Activated CD8-positive, alpha-beta memory T cell treated with anti-CD3 and anti-CD28 coated beads, Interleukin-2, amount 10 ng/mL, durations not matched to agents 7 days and 5 days (primary cell): Measurements from ENCODE around the gene GRIK2. TPM values are rescaled to one million over a fixed set of nuclear protein-coding genes. Genes with fewer than 3 reads are reported as not detected.
"Not testable (repeated sequence)": the region's sequence is repeated elsewhere in the genome, so short reads cannot be mapped to it uniquely, and the experiment has no call there.

Experiments used
- ATAC-seq: fragments of 150-1000 bp; cut with Tn5 transposase; one replicate; pipeline ENCODE4 v1.10.0; 2021; ENCODE audit warnings: moderate library complexity
- CTCF ChIA-PET: fragments of 350-600 bp; sonication (Branson Sonifier 250); formaldehyde crosslinking; loops from one replicate; lab custom pipeline; 2021; ENCODE audit warnings: antibody characterized with exemption; lab: Charles Lee
- DNase-seq: peaks from one replicate; pipeline ENCODE4 v3.0.0-alpha.2; 2020
- H3K27ac Mint-ChIP-seq: one replicate; pipeline ENCODE4 v1.8.0; 2021; ENCODE audit warnings: mild to moderate bottlenecking, mixed read lengths
- H3K27me3 Mint-ChIP-seq: one replicate; pipeline ENCODE4 v1.8.0; 2021; ENCODE audit warnings: mixed read lengths
- H3K36me3 Mint-ChIP-seq: one replicate; pipeline ENCODE4 v1.8.0; 2021; ENCODE audit warnings: mild to moderate bottlenecking, mixed read lengths
- H3K4me1 Mint-ChIP-seq: one replicate; pipeline ENCODE4 v1.8.0; 2021; ENCODE audit warnings: mixed read lengths
- H3K4me3 Mint-ChIP-seq: one replicate; pipeline ENCODE4 v1.8.0; 2021; ENCODE audit warnings: mild to moderate bottlenecking, moderate library complexity, mixed read lengths
- H3K9me3 Mint-ChIP-seq: one replicate; pipeline ENCODE4 v1.8.0; 2022; ENCODE audit warnings: low read depth, mixed read lengths
- total RNA-seq, 2 experiments: library from RNA; stranded (reverse); gene quantifications; one replicate each; pipeline ENCODE4 v1.2.3, GENCODE V29; 2021

Gene GRIK2
- total RNA-seq, 2 experiments from 2014 or later: not detected

DNA sequence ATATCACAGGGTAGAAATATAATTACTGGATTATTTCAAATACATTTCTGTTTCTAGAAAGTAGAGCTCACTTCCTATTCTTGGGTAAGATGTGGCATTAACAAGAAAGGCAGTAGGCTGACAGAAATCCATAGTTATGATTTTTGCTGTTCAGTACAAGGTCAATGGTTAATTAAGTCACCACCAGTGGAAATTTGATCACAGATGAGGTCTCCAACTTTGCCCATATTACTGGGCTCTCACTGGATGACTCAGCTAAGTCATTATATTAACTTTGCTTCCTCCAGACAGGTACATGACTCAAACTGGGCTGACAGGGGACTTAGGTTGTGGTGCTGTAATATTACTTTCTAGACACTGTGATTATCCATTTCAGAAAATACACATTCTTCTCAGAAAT is 212.4 kb downstream of the GRIK2 start:
- Mint-ChIP-seq H3K27me3 (no peaks in the 10 kb centered on the region), H3K36me3 (no peaks in the 10 kb centered on the region), H3K27ac (no peak overlapping the region), H3K4me1 (no peaks in the 10 kb centered on the region), H3K9me3 (peaks cover 5% of the 10 kb centered on the region), H3K4me3 (no peak overlapping the region)
- CTCF ChIA-PET: no interaction called here
- ATAC-seq (no peak), DNase-seq (no peak)

DNA sequence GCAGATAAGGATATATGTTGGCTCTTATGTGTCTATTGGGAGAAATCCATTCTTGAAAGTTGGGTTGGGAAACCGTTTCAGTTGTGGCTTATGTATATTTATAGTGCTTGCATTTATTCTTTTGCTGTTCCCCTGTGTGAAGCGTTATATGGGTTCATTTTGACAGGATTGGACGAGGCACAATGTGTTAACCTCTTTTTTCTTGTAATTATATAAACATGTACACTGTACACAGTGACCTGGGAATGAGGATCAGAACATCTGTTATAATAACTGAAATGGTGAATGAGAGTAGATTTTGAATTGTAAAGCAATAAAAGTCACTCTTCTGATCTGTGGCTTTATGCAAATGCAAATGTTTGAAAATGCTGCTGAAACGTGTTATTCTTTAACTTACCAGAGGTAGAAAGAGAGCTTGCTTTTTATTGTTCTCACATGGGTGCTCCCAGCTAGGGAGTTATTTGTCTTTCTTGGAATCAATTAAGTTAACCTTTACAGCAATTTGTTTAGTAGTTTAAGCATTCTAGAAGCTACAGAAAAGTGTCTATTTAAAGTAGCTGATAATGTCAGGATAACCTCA is 213.7 kb downstream of the GRIK2 start:
- no peaks in the 10 kb centered on the region for H3K4me1 Mint-ChIP-seq
- H3K27me3 Mint-ChIP-seq: no peaks in the 10 kb centered on the region
- H3K9me3 Mint-ChIP-seq: peaks cover 2% of the 10 kb centered on the region
- CTCF ChIA-PET: no interaction called here
- H3K36me3 Mint-ChIP-seq: no peaks in the 10 kb centered on the region
- ATAC-seq (no peak), DNase-seq (no peak)
- no peak overlapping the region for H3K27ac Mint-ChIP-seq
- no peak overlapping the region for H3K4me3 Mint-ChIP-seq

DNA sequence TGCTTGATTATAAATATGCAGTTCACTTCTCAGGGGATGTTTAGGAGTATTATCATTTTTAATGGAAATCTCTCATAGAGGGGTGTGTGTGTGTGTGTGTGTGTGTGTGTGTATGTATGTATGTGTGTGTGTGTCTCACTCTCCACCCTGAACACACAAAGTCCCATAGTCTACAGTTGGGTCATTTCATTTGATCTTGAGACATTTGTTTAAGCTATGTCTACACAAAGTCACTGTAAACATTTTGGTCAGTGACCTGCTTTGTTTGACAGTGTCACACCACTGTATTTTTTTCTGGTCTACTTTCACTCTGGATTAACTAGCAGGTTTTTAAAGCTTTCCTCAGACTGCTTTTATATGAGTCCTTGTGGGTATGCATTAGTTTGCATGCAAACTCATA is 215.2 kb downstream of the GRIK2 start:
- H3K27ac Mint-ChIP-seq: no peak overlapping the region
- ATAC-seq: no peak
- H3K27me3 Mint-ChIP-seq: no peaks in the 10 kb centered on the region
- CTCF ChIA-PET: no interaction called here
- H3K36me3 Mint-ChIP-seq: no peaks in the 10 kb centered on the region
- peaks cover 6% of the 10 kb centered on the region for H3K9me3 Mint-ChIP-seq
- no peak for DNase-seq
- H3K4me1 Mint-ChIP-seq: no peaks in the 10 kb centered on the region
- no peak overlapping the region for H3K4me3 Mint-ChIP-seq

DNA sequence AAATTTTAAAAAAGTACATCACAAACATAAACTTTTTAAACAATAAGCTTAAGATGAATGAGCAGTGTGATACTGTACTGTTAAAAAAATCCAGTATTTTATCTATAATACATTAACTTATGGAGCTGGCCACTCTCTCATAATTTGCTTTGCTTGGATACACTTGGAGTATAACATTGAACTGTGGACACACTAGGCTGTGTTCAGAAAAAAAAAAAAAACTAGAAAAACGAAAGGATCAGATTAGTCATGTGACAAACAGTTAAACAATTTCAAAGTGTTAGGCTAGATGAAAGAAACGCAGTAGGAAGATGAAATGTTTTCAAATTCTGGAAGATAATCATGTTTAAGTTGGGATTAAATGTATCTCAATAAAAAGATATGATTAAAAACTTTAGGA is 220.0 kb downstream of the GRIK2 start:
- peaks cover 4% of the 10 kb centered on the region for H3K9me3 Mint-ChIP-seq
- no peak for ATAC-seq
- no peak overlapping the region for H3K4me3 Mint-ChIP-seq
- no peak overlapping the region for H3K27ac Mint-ChIP-seq
- H3K27me3 Mint-ChIP-seq: no peaks in the 10 kb centered on the region
- DNase-seq: no peak
- H3K36me3 Mint-ChIP-seq: no peaks in the 10 kb centered on the region
- H3K4me1 Mint-ChIP-seq: no peaks in the 10 kb centered on the region
- CTCF ChIA-PET: no interaction called here

DNA sequence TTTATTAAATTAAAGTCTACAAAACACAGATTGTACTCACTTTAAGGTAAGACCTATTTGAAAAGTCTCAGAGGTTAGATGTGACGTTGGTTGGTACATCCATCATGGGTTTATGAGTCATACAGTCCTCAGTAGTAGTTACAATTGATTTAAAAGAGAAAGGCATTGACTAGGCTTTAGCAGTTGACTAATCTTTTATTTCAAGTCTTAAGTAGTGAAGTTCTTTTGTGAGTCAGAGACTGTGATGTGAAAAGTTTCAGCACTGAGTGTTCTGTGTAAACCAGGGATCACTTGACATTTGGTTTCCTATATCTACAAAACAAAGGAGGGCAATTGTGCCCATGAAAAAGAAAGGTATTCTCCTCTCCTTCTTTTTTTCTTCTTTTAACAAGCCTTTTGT is 221.3 kb downstream of the GRIK2 start:
- Mint-ChIP-seq H3K27me3 (no peaks in the 10 kb centered on the region), H3K4me1 (no peaks in the 10 kb centered on the region), H3K36me3 (no peaks in the 10 kb centered on the region), H3K9me3 (peaks cover 4% of the 10 kb centered on the region), H3K4me3 (no peak overlapping the region), H3K27ac (no peak overlapping the region)
- ATAC-seq: no peak
- DNase-seq: no peak
- CTCF ChIA-PET: no interaction called here

DNA sequence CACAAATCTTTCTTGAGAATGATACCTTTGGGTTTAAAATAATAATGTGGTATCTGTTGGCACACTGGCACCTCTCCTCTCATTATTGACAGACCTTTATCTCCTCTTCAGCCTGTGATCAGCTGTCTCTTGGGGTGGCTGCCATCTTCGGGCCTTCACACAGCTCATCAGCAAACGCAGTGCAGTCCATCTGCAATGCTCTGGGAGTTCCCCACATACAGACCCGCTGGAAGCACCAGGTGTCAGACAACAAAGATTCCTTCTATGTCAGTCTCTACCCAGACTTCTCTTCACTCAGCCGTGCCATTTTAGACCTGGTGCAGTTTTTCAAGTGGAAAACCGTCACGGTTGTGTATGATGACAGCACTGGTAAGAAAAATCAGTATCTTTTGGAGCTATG is 232.8 kb downstream of the GRIK2 start:
- H3K36me3 Mint-ChIP-seq: no peaks in the 10 kb centered on the region
- H3K27ac Mint-ChIP-seq: no peak overlapping the region
- H3K27me3 Mint-ChIP-seq: no peaks in the 10 kb centered on the region
- H3K4me3 Mint-ChIP-seq: no peak overlapping the region
- DNase-seq (no peak), ATAC-seq (no peak)
- H3K9me3 Mint-ChIP-seq: no peaks in the 10 kb centered on the region
- H3K4me1 Mint-ChIP-seq: no peaks in the 10 kb centered on the region
- CTCF ChIA-PET: no interaction called here

DNA sequence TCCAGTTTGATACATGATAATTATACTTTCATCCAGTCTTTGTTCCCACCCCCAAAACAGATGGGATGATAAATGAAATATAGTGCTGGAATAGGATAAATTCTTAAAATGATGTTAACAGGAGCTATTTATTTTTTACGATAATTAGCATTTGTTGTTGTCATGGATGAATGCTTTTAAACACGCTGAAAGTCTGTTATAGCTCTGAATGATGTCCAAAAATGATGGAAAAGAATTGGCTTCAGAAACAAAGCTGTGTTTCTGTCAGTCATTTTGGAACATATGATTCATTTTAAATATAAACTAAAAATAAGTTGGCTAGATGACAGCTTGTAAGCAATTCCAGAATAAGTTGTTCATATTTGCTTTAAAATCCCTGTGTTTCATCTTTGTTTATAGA is 237.4 kb downstream of the GRIK2 start:
- DNase-seq: no peak
- CTCF ChIA-PET: no interaction called here

DNA sequence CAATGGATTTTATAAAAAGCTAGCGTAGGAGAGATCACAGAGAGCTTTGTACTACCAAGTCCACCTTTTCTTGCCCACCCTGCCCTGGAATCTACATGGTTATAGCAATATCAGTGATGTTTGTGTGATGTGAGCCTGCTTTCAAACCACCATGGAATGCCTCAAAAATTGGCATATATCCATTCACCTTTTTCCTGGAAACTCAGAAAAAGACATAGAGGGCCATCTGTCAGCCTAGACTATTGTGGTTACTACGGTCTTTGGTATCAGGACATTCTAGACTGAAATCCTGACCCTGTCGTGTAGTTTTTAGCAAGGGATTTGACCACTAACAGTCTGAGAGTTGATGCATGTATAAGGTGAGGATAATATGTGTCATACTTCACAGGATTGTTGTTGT is 239.6 kb downstream of the GRIK2 start:
- DNase-seq (no peak), ATAC-seq (no peak)
- CTCF ChIA-PET: no interaction called here
- Mint-ChIP-seq H3K4me3 (no peak overlapping the region), H3K9me3 (peaks cover 8% of the 10 kb centered on the region), H3K27me3 (no peaks in the 10 kb centered on the region), H3K27ac (no peak overlapping the region), H3K4me1 (no peaks in the 10 kb centered on the region), H3K36me3 (no peaks in the 10 kb centered on the region)

More for the DNA sequence above, 237.4 kb downstream of the GRIK2 start:
- H3K27me3 Mint-ChIP-seq: no peaks in the 10 kb centered on the region
- ATAC-seq: no peak
- no peaks in the 10 kb centered on the region for H3K4me1 Mint-ChIP-seq
- H3K27ac Mint-ChIP-seq: no peak overlapping the region
- H3K4me3 Mint-ChIP-seq: no peak overlapping the region
- H3K36me3 Mint-ChIP-seq: no peaks in the 10 kb centered on the region
- peaks cover 2% of the 10 kb centered on the region for H3K9me3 Mint-ChIP-seq

DNA sequence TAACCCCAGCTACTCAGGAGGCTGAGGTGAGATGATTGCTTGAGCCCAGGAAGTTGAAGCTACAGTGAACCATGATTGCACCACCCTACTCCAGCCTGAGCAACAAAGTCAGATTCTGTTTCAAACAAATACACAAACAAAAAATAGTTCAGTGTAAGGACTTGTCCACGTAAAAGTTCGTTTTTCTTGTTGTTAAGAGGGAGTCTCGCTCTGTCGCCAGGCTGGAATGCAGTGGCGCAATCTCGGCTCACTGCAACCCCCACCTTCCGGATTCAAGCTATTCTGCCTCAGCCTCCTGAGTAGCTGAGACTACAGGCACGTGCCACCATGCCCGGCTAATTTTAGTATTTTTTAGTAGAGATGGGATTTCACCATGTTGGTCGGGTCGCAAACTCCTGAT is 245.4 kb downstream of the GRIK2 start:
- H3K9me3 Mint-ChIP-seq, ATAC-seq, H3K4me3 Mint-ChIP-seq, H3K27me3 Mint-ChIP-seq, CTCF ChIA-PET, H3K36me3 Mint-ChIP-seq, DNase-seq, H3K27ac Mint-ChIP-seq, H3K4me1 Mint-ChIP-seq: not testable (repeated sequence)

DNA sequence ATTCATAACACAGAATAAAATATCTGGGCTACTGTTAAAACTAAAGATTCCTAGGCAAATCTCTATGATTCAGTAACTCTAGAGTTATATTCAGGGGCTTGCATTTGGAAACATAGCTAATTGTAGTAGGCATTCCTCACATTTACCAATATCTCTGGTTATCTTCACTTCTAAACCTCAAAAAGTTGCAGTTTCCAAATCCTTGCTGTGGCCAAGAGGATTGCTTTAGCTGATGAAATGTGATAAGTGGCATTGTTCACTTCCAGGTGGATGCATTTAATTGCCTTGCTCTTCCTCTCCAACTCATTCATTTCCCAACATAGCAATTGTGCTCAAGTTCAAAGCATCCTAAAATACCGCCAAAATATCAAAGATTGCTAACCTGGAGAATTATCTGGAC is 246.6 kb downstream of the GRIK2 start:
- Mint-ChIP-seq H3K36me3 (no peaks in the 10 kb centered on the region), H3K9me3 (peaks cover 8% of the 10 kb centered on the region), H3K4me1 (no peaks in the 10 kb centered on the region), H3K27me3 (no peaks in the 10 kb centered on the region), H3K4me3 (no peak overlapping the region), H3K27ac (no peak overlapping the region)
- CTCF ChIA-PET: no interaction called here
- ATAC-seq (no peak), DNase-seq (no peak)

DNA sequence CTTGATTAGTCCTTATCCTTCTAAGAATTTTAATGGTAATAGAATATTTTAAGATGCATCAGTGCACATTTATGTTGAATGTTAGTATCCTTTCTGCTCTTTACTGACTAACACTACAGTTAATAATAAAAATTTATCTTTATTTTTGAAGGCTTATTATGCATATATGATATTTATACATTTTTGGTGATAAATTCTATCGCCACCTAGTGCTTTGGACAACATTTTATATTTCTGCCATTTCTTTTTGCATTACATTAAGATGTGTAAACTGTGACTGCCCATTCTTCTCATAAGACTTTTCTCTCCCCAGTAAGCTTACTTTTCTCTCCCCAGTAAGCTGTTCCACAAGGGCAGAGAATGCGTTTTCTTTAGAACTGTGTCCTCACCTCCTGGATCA is 252.3 kb downstream of the GRIK2 start:
- Mint-ChIP-seq H3K27ac (no peak overlapping the region), H3K9me3 (no peaks in the 10 kb centered on the region), H3K4me3 (no peak overlapping the region), H3K27me3 (no peaks in the 10 kb centered on the region), H3K4me1 (no peaks in the 10 kb centered on the region), H3K36me3 (no peaks in the 10 kb centered on the region)
- ATAC-seq (no peak), DNase-seq (no peak)
- CTCF ChIA-PET: interaction anchor here (0.7 kb wide), 1 partner anchor 58 kb away, joined by 3 read pairs; no protein-coding TSS in a partner anchor

DNA sequence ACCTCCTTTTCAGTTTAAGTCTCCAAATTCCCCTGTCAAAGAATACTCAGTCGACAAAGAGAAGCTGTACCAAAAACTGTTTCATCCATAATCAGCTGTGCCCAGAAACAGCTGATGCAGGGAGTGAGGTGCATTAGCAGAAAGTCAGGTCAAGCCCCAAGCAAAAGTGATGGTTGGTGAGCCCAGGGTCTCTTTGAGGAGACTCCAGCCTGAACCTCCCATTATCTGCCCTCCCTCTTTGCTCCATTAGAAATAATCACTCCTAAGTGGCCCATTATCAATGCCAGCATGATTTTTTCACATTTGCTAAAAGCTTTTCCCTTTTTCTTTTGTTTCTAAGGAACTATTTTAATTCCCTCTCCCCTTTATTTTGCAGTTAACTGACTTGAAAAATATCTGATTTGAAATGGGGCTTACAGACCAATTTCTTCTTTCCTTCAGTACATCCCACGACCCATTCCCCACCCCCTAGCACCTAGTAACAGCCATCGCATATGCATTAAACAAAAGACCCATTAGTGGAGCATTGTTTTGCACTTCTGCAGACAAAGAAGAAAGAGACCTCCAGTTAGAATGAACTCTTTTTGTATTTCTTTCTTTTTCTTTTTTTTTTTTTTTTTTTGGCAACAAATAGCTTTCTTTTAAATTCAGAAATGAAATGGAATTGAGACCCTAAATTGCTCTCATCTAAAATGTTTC is 257.0 kb downstream of the GRIK2 start:
- H3K4me3 Mint-ChIP-seq: no peak overlapping the region
- no peaks in the 10 kb centered on the region for H3K4me1 Mint-ChIP-seq
- H3K27ac Mint-ChIP-seq: no peak overlapping the region
- no peaks in the 10 kb centered on the region for H3K36me3 Mint-ChIP-seq
- no peaks in the 10 kb centered on the region for H3K9me3 Mint-ChIP-seq
- no peaks in the 10 kb centered on the region for H3K27me3 Mint-ChIP-seq
- ATAC-seq: no peak
- DNase-seq: no peak
- CTCF ChIA-PET: no interaction called here

DNA sequence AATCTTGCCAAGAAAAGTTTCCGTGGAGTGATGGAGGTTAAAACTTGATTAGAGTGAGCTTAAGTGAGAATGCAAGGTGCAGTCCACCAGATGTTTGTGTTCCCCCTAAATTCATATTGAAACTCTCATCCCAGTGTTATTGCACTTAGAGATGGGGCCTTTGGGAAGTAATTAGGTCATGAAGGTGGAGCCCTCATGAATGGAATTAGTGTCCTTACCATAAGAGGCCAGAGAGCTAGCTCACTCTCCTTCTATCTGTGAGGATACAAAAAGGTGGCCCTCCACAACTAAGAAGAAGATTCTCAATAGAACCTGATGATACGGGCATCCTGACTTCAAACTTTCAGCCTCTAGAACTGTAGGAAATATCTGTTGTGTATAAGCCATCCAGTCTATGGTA is 258.6 kb downstream of the GRIK2 start:
- H3K36me3 Mint-ChIP-seq: no peaks in the 10 kb centered on the region
- no peak for ATAC-seq
- H3K4me1 Mint-ChIP-seq: no peaks in the 10 kb centered on the region
- H3K27ac Mint-ChIP-seq: no peak overlapping the region
- no peaks in the 10 kb centered on the region for H3K9me3 Mint-ChIP-seq
- CTCF ChIA-PET: no interaction called here
- H3K4me3 Mint-ChIP-seq: no peak overlapping the region
- no peaks in the 10 kb centered on the region for H3K27me3 Mint-ChIP-seq
- DNase-seq: no peak

DNA sequence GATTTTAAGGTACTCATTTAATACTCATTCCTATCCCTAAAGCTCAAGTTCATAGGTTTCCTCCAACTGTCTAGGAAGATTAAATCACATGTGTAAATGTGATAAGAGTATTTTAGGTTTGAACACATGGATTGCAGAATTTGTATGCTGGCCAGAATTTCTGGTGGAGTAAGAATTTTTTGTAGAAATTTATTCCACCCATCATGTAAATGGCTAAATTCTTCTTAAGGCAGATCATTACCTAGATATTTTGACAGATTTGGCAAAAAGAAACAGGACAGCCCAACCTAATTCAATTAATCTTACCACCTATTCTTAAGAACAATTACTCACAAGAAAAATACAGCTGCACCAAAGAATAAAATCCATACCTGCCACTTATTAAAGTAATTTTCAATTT is 261.6 kb downstream of the GRIK2 start:
- Mint-ChIP-seq H3K27ac (no peak overlapping the region), H3K4me3 (no peak overlapping the region), H3K9me3 (no peaks in the 10 kb centered on the region), H3K36me3 (no peaks in the 10 kb centered on the region), H3K27me3 (no peaks in the 10 kb centered on the region), H3K4me1 (no peaks in the 10 kb centered on the region)
- ATAC-seq: no peak
- CTCF ChIA-PET: no interaction called here
- no peak for DNase-seq
